IMR-90 (cell line): ENCODE measurements around the gene VPS18. TPM values are rescaled to one million over a fixed set of nuclear protein-coding genes. Genes with fewer than 3 reads are reported as not detected.
"Not testable (repeated sequence)": the region's sequence is repeated elsewhere in the genome, so short reads cannot be mapped to it uniquely, and the experiment has no call there.

Source experiments
- ATAC-seq: fragments of 200-7000 bp; cut with Tn5 transposase; 2 replicates; pipeline ENCODE4 v1.9.1; 2020; ENCODE audit warnings: low read depth, mild to moderate bottlenecking, moderate library complexity
- BruUV-seq: library from RNA; stranded (reverse); fragments of 400-500 nt; replicated peaks from 2 replicates; lab custom pipeline; 2021; lab: Mats Ljungman, UMichigan
- CTCF ChIA-PET: fragments of 300-600 bp; formaldehyde crosslinking; extraction: SDS; loops from one replicate; lab custom pipeline; 2021; ENCODE audit warnings: antibody characterized with exemption; lab: Yijun Ruan, JAX
- POLR2A ChIA-PET: fragments of 300-600 bp; sonication (Branson Sonifier 250); formaldehyde crosslinking; loops from one replicate; lab custom pipeline; 2022; ENCODE audit warnings: antibody characterized with exemption; ENCODE audit not compliant: unreplicated experiment; lab: Charles Lee
- DNase-seq: peaks from one replicate; pipeline ENCODE4 v3.0.0; 2013
- H2AFZ ChIP-seq: replicated peaks from 2 replicates; pipeline ENCODE3; 2013; ENCODE audit warnings: low read length, mild to moderate bottlenecking; ENCODE audit not compliant: poor library complexity
- H2AK5ac ChIP-seq: 2 replicates; pipeline ENCODE4 v1.6.1; 2013; ENCODE audit warnings: low read depth, low read length, inconsistent platforms
- H2AK9ac ChIP-seq: replicated peaks from 2 replicates; pipeline ENCODE3; 2013; ENCODE audit warnings: mild to moderate bottlenecking, low read depth, low read length, moderate library complexity; ENCODE audit not compliant: poor library complexity
- H2BK120ac ChIP-seq: 2 replicates; pipeline ENCODE4 v1.6.1; 2013; ENCODE audit warnings: low read depth, low read length, inconsistent platforms
- H2BK15ac ChIP-seq: 3 replicates; pipeline ENCODE4 v1.6.1; 2013; ENCODE audit warnings: low read depth, low read length, inconsistent platforms
- H2BK20ac ChIP-seq: 2 replicates; pipeline ENCODE4 v1.6.1; 2013; ENCODE audit warnings: low read depth, mild to moderate bottlenecking, inconsistent platforms, low read length, moderate library complexity
- H2BK5ac ChIP-seq: 2 replicates; pipeline ENCODE4 v1.6.1; 2013; ENCODE audit warnings: mild to moderate bottlenecking, low read depth, low read length, inconsistent platforms; ENCODE audit not compliant: poor library complexity, severe bottlenecking
- H3K14ac ChIP-seq: replicated peaks from 2 replicates; pipeline ENCODE4 v1.6.1; 2013; ENCODE audit warnings: low read depth, low read length, inconsistent platforms
- H3K18ac ChIP-seq: 2 replicates; pipeline ENCODE4 v1.6.1; 2013; ENCODE audit warnings: low read depth, low read length, control low read depth
- H3K23ac ChIP-seq: 2 replicates; pipeline ENCODE4 v1.6.1; 2013; ENCODE audit warnings: low read depth, low read length, inconsistent platforms
- H3K27ac ChIP-seq: 2 replicates; pipeline ENCODE4 v1.5.1; 2013; ENCODE audit warnings: mild to moderate bottlenecking, control low read depth, low read length; ENCODE audit not compliant: insufficient read depth
- H3K27me3 ChIP-seq: 2 replicates; pipeline ENCODE4 v1.6.1; 2013; ENCODE audit warnings: low read length; ENCODE audit not compliant: control insufficient read depth, insufficient read depth
- H3K36me3 ChIP-seq: 2 replicates; pipeline ENCODE4 v1.6.1; 2013; ENCODE audit warnings: low read length, mixed read lengths; ENCODE audit not compliant: control insufficient read depth, insufficient read depth
- H3K4ac ChIP-seq: 2 replicates; pipeline ENCODE4 v1.6.1; 2013; ENCODE audit warnings: low read depth, low read length, inconsistent platforms
- H3K4me1 ChIP-seq: 2 replicates; pipeline ENCODE4 v1.6.1; 2013; ENCODE audit warnings: low read length, mixed read lengths; ENCODE audit not compliant: control insufficient read depth, insufficient read depth
- H3K4me2 ChIP-seq: 2 replicates; pipeline ENCODE4 v1.6.1; 2013; ENCODE audit warnings: low read depth, mild to moderate bottlenecking, control low read depth, low read length, moderate library complexity
- H3K4me3 ChIP-seq: 2 replicates; pipeline ENCODE4 v1.5.1; 2013; ENCODE audit warnings: low read depth, mild to moderate bottlenecking, control low read depth, low read length, moderate library complexity; ENCODE audit not compliant: insufficient read depth
- H3K56ac ChIP-seq: 2 replicates; pipeline ENCODE4 v1.6.1; 2013; ENCODE audit warnings: low read length, inconsistent platforms; ENCODE audit not compliant: insufficient read depth; ENCODE audit errors: extremely low read depth
- H3K79me1 ChIP-seq, 2 experiments: 2 replicates each; pipeline ENCODE4 v1.6.1; 2013; ENCODE audit warnings: low read length in 2 of 2, inconsistent platforms in 1 of 2, low read depth in 1 of 2
- H3K9ac ChIP-seq: 2 replicates; pipeline ENCODE4 v1.6.1; 2013; ENCODE audit warnings: low read depth, low read length, control low read depth
- H3K9me1 ChIP-seq: 2 replicates; pipeline ENCODE4 v1.6.1; 2013; ENCODE audit warnings: low read length, inconsistent platforms; ENCODE audit not compliant: insufficient read depth
- H3K9me3 ChIP-seq: 2 replicates; pipeline ENCODE4 v1.6.1; 2013; ENCODE audit warnings: low read length; ENCODE audit not compliant: control insufficient read depth, insufficient read depth
- H4K20me1 ChIP-seq: 2 replicates; pipeline ENCODE4 v1.6.1; 2013; ENCODE audit warnings: low read length, inconsistent platforms; ENCODE audit not compliant: insufficient read depth
- H4K5ac ChIP-seq: 2 replicates; pipeline ENCODE4 v1.6.1; 2013; ENCODE audit warnings: mild to moderate bottlenecking, low read depth, low read length, control low read depth
- H4K8ac ChIP-seq, 2 experiments: 2 replicates each; pipeline ENCODE4 v1.6.1; 2013; ENCODE audit warnings: low read depth in 2 of 2, low read length in 2 of 2, control low read depth in 1 of 2, inconsistent platforms in 1 of 2
- H4K91ac ChIP-seq: 2 replicates; pipeline ENCODE4 v1.6.1; 2013; ENCODE audit warnings: low read depth, low read length, inconsistent platforms; ENCODE audit not compliant: insufficient read depth
- WGBS, 2 experiments: methylation state at CpG; one replicate each; pipeline versions ENCODE4 v1.1.5 to v1.1.7; 2013; ENCODE audit warnings: missing lambda C conversion rate in 2 of 2; ENCODE audit not compliant: insufficient read length in 1 of 2; ENCODE audit errors: extremely low coverage in 2 of 2; 5-methylcytosine and 5-hydroxymethylcytosine counted together
- dilution Hi-C: fragments of 300-500 bp; cut with HindIII; formaldehyde crosslinking; loops from one replicate; pipeline ENCODE4 v1.14.3; 2018; ENCODE audit warnings: low sequenced_read_pairs; ENCODE audit not compliant: unreplicated experiment
- in situ Hi-C: fragments of 300-500 bp; cut with MboI; formaldehyde crosslinking; loops from 3 replicates; pipeline ENCODE4 v1.14.3; 2019; ENCODE audit warnings: low sequenced_read_pairs, inconsistent platforms, mixed read lengths
- intact Hi-C: fragments of 100-400 bp; cut with micrococcal nuclease; formaldehyde crosslinking; loops from 2 replicates; pipeline ENCODE4 v1.10.0; 2022
- polyA plus RNA-seq, 3 experiments: library from polyadenylated mRNA; depleted of rRNA; stranded (reverse); fragments of >200 nt; gene quantifications; 2 replicates each; pipeline ENCODE4 v1.2.3, GENCODE V29; 2012; ENCODE audit warnings: low replicate concordance in 1 of 3
- total RNA-seq: library from RNA; depleted of rRNA; stranded (reverse); fragments of >200 nt; gene quantifications from 2 replicates; pipeline ENCODE4 v1.2.3, GENCODE V29; 2012
- TF ChIP-seq, protein P1 (sequence below): fragments of 150-350 bp; IDR thresholded peaks from 2 replicates; pipeline ENCODE4 v1.6.1; 2017; ENCODE audit warnings: mild to moderate bottlenecking, antibody characterized with exemption, low read length, low read depth

VPS18 gene
- total and polyA plus RNA-seq, 2 of the 4 experiments (the other 2 are of a cell fraction) = 19.3 to 32.3 TPM

DNA sequence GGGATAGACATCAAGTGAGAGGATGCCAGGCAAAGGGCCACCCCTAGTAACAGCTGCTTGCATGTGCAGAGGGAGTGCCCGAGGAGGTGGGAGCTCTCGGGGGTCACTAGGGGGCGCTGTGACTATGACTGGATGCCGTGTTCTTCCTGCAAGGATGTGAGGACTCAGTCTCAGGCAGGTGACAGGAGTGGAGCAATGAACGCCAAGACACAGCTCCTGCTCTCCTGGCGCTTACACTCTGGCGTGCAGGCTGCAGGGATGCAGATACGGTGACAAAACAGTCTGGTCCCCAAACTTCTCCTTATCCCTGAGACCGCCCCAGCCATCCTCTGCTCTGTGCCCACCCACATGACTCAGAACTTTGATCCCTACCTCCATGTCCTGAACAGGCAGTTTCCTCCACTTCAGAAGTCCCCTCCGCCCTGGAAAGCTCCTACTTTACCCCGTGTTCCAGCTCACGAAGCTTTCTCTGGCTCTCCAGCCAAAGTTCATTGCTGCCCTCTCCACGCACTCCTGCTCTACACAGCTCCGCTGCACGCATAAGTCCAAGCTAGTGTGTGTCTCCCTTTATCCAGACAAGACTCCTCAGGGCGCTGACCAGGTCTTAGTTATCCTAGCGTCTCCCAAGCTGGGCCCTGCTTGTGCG, 34.9 kb upstream of the VPS18 start (continued):
- TF ChIP-seq, protein P1, sequence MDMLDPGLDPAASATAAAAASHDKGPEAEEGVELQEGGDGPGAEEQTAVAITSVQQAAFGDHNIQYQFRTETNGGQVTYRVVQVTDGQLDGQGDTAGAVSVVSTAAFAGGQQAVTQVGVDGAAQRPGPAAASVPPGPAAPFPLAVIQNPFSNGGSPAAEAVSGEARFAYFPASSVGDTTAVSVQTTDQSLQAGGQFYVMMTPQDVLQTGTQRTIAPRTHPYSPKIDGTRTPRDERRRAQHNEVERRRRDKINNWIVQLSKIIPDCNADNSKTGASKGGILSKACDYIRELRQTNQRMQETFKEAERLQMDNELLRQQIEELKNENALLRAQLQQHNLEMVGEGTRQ = no peak

DNA sequence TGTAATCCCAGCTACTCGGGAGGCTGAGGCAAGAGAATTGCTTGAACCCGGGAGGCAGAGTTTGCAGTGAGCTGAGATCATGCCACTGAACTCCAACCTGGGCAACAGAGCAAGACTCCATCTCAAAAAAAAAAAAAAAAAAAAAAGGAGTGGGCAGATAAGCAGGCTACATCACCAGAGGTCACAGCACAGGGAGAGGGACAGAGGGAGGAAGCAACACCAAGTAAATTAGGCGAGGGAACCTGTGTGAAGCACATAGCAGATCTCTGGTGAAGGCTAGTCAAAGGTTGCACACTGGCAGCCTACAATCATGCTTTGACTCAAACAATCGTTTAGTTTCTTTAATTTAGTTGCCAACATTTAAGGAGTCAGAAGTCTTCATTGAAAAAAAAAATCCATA, 33.1 kb upstream of the VPS18 start:
- H2AK9ac ChIP-seq, ATAC-seq, H3K56ac ChIP-seq, H3K9me3 ChIP-seq, H4K20me1 ChIP-seq, H3K36me3 ChIP-seq, H3K14ac ChIP-seq, H3K4me2 ChIP-seq, H2BK5ac ChIP-seq, H3K9me1 ChIP-seq, H3K79me1 ChIP-seq, DNase-seq, POLR2A ChIA-PET, H3K4me3 ChIP-seq, H3K9ac ChIP-seq, H2BK15ac ChIP-seq, intact Hi-C loops, BruUV-seq, H2BK20ac ChIP-seq, H4K5ac ChIP-seq, H3K4me1 ChIP-seq, H3K23ac ChIP-seq, dilution Hi-C loops, H3K18ac ChIP-seq, H4K8ac ChIP-seq, H2BK120ac ChIP-seq, H2AK5ac ChIP-seq, H3K27ac ChIP-seq, H3K4ac ChIP-seq, H4K91ac ChIP-seq, in situ Hi-C loops, H2AFZ ChIP-seq: not testable (repeated sequence)
- CTCF ChIA-PET = interaction anchor here (0.6 to 5.0 kb wide), 3 partner anchors 23 to 33 kb away, joined by 3 to 35 read pairs (median 6); partner anchors contain the start of gene VPS18
- 80% methylated on average over 2 of the region's 4 CpGs; no CpG with 5 or more reads in 1 of the 2 experiments for WGBS, 2 experiments
- peaks cover 11% of the 10 kb centered on the region for H3K27me3 ChIP-seq
